Measurements from ENCODE around the gene SOCS3.

DNA sequence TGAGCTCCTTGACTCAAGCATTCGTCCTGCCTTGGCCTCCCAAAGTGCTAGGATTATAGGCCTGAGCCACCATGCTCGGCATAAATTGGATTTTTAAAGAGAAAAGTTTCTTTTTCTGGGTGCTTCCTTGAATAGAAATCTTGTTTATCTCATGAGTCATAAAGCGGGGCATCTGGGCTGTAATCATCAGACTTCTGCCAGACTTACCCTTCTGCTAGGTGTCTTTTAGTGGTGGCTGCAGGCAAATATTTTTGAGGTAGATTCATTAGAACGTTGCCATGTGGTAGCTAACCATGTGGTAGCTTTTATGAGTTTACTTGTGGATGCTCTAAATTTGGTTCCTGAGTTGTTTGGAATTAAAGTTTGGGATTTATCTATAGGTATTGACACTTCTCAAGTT, 32.0 kb upstream of the SOCS3 start:
- TF ChIP-seq ZNF501 (tag by site-specific recombination; IDR thresholded peaks at IDR 0.05) (no peak), ZNF274 (IDR thresholded peaks at IDR 0.05; ENCODE audit: low read length) (no peak), ZNF274 (tag by site-specific recombination; IDR thresholded peaks at IDR 0.05; ENCODE audit: borderline replicate concordance) (no peak), ZNF76 (tag by site-specific recombination; IDR thresholded peaks at IDR 0.05; ENCODE audit: borderline replicate concordance, low read depth) (no peak), ZNF792 (tag by site-specific recombination; IDR thresholded peaks at IDR 0.05) (no peak), ZNF785 (tag by site-specific recombination; IDR thresholded peaks at IDR 0.05) (no peak), ZNF707 (tag by site-specific recombination; IDR thresholded peaks at IDR 0.05) (no peak), ZSCAN23 (tag by site-specific recombination; IDR thresholded peaks at IDR 0.05) (no peak)
- TF ChIP-seq, protein P1, sequence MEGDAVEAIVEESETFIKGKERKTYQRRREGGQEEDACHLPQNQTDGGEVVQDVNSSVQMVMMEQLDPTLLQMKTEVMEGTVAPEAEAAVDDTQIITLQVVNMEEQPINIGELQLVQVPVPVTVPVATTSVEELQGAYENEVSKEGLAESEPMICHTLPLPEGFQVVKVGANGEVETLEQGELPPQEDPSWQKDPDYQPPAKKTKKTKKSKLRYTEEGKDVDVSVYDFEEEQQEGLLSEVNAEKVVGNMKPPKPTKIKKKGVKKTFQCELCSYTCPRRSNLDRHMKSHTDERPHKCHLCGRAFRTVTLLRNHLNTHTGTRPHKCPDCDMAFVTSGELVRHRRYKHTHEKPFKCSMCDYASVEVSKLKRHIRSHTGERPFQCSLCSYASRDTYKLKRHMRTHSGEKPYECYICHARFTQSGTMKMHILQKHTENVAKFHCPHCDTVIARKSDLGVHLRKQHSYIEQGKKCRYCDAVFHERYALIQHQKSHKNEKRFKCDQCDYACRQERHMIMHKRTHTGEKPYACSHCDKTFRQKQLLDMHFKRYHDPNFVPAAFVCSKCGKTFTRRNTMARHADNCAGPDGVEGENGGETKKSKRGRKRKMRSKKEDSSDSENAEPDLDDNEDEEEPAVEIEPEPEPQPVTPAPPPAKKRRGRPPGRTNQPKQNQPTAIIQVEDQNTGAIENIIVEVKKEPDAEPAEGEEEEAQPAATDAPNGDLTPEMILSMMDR (tag by site-specific recombination; IDR thresholded peaks at IDR 0.05), result no peak
- TF ChIP-seq, protein P2, sequence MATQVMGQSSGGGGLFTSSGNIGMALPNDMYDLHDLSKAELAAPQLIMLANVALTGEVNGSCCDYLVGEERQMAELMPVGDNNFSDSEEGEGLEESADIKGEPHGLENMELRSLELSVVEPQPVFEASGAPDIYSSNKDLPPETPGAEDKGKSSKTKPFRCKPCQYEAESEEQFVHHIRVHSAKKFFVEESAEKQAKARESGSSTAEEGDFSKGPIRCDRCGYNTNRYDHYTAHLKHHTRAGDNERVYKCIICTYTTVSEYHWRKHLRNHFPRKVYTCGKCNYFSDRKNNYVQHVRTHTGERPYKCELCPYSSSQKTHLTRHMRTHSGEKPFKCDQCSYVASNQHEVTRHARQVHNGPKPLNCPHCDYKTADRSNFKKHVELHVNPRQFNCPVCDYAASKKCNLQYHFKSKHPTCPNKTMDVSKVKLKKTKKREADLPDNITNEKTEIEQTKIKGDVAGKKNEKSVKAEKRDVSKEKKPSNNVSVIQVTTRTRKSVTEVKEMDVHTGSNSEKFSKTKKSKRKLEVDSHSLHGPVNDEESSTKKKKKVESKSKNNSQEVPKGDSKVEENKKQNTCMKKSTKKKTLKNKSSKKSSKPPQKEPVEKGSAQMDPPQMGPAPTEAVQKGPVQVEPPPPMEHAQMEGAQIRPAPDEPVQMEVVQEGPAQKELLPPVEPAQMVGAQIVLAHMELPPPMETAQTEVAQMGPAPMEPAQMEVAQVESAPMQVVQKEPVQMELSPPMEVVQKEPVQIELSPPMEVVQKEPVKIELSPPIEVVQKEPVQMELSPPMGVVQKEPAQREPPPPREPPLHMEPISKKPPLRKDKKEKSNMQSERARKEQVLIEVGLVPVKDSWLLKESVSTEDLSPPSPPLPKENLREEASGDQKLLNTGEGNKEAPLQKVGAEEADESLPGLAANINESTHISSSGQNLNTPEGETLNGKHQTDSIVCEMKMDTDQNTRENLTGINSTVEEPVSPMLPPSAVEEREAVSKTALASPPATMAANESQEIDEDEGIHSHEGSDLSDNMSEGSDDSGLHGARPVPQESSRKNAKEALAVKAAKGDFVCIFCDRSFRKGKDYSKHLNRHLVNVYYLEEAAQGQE (tag by site-specific recombination; IDR thresholded peaks at IDR 0.05), result no peak
- TF ChIP-seq, protein P3, sequence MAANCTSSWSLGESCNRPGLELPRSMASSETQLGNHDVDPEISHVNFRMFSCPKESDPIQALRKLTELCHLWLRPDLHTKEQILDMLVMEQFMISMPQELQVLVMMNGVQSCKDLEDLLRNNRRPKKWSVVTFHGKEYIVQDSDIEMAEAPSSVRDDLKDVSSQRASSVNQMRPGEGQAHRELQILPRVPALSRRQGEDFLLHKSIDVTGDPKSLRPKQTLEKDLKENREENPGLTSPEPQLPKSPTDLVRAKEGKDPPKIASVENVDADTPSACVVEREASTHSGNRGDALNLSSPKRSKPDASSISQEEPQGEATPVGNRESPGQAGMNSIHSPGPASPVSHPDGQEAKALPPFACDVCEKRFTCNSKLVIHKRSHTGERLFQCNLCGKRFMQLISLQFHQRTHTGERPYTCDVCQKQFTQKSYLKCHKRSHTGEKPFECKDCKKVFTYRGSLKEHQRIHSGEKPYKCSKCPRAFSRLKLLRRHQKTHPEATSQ (tag by site-specific recombination; IDR thresholded peaks at IDR 0.05), result no peak
